GM18858 (cell line): ENCODE data around the gene MAST1.

ENCODE experiments used
- ATAC-seq: cut with Tn5 transposase; IDR thresholded peaks from one replicate; pipeline ENCODE4 v1.9.1; 2021; ENCODE audit not compliant: unreplicated experiment

MAST1 gene

GRCh38 chr19:12867120-12868099, 29.1 kb downstream of the MAST1 start:
- ATAC-seq = no peak

GRCh38 chr19:12868540-12869112, 30.3 kb downstream of the MAST1 start:
- no peak for ATAC-seq

- ATAC-seq = no peak
Observed at GRCh38 chr19:12871681-12872080, 33.4 kb downstream of the MAST1 start.

GRCh38 chr19:12872255-12872654, 33.9 kb downstream of the MAST1 start:
- ATAC-seq = no peak

GRCh38 chr19:12872941-12873890, 34.9 kb downstream of the MAST1 start:
- ATAC-seq = no peak

GRCh38 chr19:12873891-12874745, 35.8 kb downstream of the MAST1 start:
- no peak for ATAC-seq

GRCh38 chr19:12875086-12875485, 36.8 kb downstream of the MAST1 start:
- no peak for ATAC-seq

- no peak for ATAC-seq
Observed at GRCh38 chr19:12880551-12881171, 42.3 kb downstream of the MAST1 start.

- no peak for ATAC-seq
Observed at GRCh38 chr19:12881172-12881808, 43.0 kb downstream of the MAST1 start, which contains the start of gene DNASE2. Gene DNASE2 (minus strand): TSS chr19:12881449. CDS start chr19:12881375, 74 bp downstream.

GRCh38 chr19:12882589-12882988, 44.3 kb downstream of the MAST1 start:
- no peak for ATAC-seq

- ATAC-seq = no peak
Observed at GRCh38 chr19:12884202-12884601, 45.9 kb downstream of the MAST1 start.

- no peak for ATAC-seq
Observed at GRCh38 chr19:12884627-12884925, 46.3 kb downstream of the MAST1 start.

- ATAC-seq = no peak
Observed at GRCh38 chr19:12884926-12885748, 46.8 kb downstream of the MAST1 start.

GRCh38 chr19:12885749-12886650, 47.7 kb downstream of the MAST1 start:
- ATAC-seq = no peak

- ATAC-seq = no peak
Observed at GRCh38 chr19:12886651-12886968, 48.3 kb downstream of the MAST1 start.

GRCh38 chr19:12886969-12887747, 48.8 kb downstream of the MAST1 start, which contains the start of gene KLF1:
Gene KLF1 (minus strand): TSS chr19:12887201. CDS start chr19:12887140, 61 bp downstream.
- no peak for ATAC-seq
